Thyroid gland (tissue), 4 donors: ENCODE measurements around the gene UCHL5.
"Not testable (repeated sequence)": the region's sequence is repeated elsewhere in the genome, so short reads cannot be mapped to it uniquely, and the experiment has no call there.

Experiments
- CTCF ChIP-seq, 6 experiments: fragments of 200-600 bp in 3 of 6; fragments of 450-650 bp in 3 of 6; sonication (generic) in 3 of 6; IDR thresholded peaks; one replicate each; pipeline ENCODE4 v1.5.1; 2016 to 2019; ENCODE audit warnings: antibody characterized with exemption in 6 of 6, mild to moderate bottlenecking in 2 of 6, inconsistent platforms in 1 of 6, moderate library complexity in 1 of 6
- POLR2A ChIP-seq, 2 donors: fragments of 450-650 bp; IDR thresholded peaks; one replicate each; pipeline ENCODE4 v1.6.1; 2017; ENCODE audit warnings: antibody characterized with exemption in 2 of 2, mild to moderate bottlenecking in 2 of 2, moderate library complexity in 1 of 2

GRCh38 chr1:193048913-193049312, 10.2 kb downstream of the UCHL5 start:
- not testable (repeated sequence) for TF ChIP-seq CTCF, POLR2A (IDR thresholded peaks at IDR 0.05)
